GM12801 (cell line): Measurements from ENCODE around the gene ADGRL1.

Experiments
- TF ChIP-seq, protein P1 (sequence below): IDR thresholded peaks from one replicate; pipeline ENCODE4 v1.5.1; 2011; ENCODE audit warnings: control low read depth; ENCODE audit not compliant: insufficient read length; ENCODE audit errors: extremely low read depth

Gene ADGRL1

DNA sequence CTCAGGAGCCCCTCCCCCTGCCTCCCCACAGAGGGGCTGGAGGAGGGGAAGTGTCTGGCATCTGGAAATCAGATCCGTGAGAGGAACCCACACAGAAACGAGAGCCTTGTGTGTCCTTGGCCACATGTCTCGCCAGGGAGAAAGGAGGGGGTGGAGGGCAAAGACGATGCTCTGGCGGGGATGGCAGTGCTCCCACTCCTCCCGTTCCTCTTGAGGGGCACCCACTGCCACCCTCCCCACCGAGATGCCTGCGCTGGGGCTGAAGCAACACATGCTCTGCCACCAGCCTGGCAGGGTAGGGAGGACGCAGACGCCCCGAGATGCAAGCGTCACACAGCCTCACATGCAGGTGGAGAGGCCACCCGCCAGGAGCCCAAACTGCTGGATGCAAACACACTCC, 2.8 kb downstream of the ADGRL1 start:
- TF ChIP-seq, protein P1, sequence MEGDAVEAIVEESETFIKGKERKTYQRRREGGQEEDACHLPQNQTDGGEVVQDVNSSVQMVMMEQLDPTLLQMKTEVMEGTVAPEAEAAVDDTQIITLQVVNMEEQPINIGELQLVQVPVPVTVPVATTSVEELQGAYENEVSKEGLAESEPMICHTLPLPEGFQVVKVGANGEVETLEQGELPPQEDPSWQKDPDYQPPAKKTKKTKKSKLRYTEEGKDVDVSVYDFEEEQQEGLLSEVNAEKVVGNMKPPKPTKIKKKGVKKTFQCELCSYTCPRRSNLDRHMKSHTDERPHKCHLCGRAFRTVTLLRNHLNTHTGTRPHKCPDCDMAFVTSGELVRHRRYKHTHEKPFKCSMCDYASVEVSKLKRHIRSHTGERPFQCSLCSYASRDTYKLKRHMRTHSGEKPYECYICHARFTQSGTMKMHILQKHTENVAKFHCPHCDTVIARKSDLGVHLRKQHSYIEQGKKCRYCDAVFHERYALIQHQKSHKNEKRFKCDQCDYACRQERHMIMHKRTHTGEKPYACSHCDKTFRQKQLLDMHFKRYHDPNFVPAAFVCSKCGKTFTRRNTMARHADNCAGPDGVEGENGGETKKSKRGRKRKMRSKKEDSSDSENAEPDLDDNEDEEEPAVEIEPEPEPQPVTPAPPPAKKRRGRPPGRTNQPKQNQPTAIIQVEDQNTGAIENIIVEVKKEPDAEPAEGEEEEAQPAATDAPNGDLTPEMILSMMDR = no peak

DNA sequence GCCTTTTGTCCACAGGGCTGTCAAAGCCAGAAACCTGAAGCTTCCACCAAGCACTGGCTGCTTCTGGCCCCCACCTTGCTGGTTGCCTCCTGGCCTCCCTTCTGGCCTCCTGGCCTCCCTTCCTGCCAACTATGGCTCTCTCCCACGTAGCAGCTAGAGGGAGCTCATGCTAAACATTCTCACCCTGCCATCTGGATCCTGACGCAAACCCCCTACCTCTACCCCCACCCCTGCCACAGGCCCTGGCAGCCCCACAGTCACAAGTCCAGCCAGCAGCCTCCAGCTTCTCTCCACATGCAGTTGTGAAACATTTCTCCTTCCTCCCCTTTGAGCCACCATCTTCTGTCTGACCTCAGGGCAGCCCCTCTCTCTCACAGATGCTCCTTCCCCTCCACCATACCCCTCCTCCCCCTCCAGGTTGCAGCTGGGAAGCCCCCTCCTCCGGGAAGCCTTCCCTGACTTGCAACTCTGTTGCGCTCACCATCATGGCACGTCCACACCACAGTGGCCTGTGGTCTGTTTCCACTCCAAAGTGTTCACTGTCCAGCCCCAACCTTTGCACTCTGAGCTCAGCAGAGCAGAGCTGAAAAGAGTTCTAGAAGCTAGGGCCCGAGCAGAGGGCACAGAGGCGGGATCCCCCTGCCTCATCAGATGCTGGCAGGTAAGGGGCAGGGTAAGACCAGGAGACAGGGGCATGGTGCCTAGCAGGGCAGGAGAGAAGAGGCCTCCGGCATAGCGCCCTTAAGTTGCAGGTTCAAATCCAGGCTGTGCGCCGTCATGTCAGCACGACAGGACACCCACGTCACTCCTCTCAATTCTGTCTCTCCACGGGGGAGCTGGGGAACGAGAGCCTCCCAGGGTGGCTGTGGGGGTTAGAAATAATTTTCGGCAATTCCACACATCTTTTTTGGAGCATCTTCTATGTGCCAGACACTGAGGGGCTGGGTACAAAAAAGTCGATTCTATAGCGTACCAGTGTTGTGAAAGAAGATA, 7.3 kb downstream of the ADGRL1 start:
- TF ChIP-seq, protein P1 = no peak

DNA sequence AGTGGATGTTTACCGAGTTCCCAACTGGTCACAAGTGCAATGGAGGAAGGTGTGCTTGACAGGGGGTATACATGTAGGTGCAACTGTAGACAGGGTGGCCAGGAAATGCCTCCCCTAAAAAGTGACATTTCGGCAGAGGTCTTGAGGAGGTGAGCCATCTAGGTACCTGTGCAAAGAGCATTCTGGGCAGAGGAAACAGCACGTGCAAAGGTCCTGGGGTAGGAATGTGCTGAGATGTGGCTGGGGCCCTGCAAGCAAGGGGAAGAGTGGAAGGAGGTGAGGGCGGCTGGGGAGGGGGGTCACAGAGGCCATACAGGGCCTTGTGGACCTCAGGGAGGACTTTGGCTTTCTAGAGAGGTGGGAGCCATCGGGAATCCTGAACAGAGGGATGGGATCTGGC, 8.1 kb downstream of the ADGRL1 start:
- TF ChIP-seq, protein P1 = no peak

DNA sequence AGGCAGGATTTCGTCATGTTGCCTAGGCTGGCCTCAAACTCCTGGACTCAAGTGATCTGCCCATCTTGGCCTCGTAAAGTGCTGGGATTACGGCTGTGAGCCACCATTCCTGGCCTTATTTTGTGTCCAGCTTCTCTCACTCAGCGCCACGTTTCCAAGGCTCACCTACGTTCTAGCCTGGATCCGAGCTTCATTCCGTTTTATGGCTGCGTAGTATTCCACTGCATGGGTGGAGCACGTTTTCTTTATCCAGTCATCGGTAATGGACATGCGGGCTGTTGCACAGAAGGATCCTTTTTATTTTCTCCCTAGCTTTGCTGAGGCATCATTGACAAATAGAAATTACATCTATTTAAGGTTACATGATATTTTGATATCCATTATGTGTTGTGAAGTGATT, 16.6 kb downstream of the ADGRL1 start:
- TF ChIP-seq, protein P1 = no peak

DNA sequence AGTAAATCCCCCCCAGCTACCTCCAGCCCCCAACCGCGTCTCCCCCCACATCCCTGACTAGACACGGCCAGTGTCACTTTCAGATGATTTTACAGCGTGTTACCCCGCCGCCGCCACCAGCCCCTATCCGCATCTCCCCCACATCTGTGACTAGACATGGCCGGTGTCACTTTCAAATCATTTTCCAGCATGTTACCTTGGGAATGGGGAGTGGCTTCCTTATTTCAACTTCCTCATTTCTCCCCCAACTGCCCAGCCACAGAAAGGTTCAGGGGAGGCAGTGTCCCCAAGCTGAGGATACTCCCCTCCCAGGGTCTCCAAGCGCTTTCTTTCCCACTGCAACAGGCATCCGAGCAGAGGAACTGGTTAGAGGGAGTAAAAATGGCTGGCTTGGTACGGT, 18.4 kb downstream of the ADGRL1 start:
- TF ChIP-seq, protein P1 = no peak

DNA sequence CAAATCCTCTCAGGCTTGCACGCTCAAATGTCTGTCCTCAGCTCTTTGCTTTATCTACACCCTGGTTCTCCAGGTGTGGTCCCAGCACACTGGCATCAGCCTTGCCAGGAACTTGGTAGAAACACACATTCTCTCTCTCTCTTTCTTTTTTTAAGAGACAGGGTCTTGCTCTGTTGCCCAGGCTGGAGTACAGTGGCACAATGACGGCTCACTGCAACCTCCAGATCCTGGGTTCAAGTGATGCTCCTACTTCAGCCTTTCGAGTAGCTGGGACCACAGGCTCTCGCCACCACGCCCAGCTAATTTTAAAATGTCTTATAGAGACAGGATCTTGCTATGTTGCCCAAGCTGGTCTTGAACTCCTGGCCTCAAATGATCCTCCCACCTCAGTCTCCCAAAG, 20.8 kb downstream of the ADGRL1 start:
- TF ChIP-seq, protein P1 = no peak

DNA sequence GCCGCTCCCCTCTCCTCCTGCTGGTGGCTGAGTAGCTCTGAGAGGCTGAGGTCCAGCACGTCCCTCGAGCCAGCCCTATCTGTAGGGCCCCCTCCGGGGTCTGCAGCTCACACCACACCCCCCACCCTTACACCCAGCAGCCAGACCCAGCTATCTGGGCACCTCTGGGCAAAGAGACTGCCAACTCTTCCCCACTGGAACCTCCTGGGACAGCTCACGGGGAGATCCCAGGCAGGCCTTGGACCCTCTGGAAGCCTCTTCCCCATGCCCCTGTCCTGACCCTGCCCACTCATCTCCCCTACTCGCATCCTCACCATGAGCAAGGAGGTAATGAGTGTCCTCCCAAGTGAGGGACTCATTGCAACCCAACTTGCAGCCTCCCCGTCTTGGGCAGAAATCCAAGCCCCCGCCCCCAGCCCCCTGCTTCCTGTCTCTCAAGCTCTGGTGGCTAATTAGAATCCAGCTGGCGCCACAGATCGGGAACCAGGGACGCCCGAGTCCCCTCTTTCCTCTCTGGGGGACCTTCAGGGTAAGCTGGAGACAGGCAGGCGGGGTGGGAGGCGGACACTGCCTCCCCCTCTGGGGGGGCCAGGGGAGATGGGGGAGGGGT, 22.1 kb downstream of the ADGRL1 start:
- TF ChIP-seq, protein P1 = no peak
